Endodermal cell (in vitro differentiated cells): ENCODE results near the gene TUBG2. TPM values are rescaled to one million over a fixed set of nuclear protein-coding genes. Genes with fewer than 3 reads are reported as not detected.

Experiments
- DNase-seq: peaks from one replicate; pipeline ENCODE4 v3.0.0-alpha.2; 2017
- H3K27ac ChIP-seq: 2 replicates; pipeline ENCODE4 v1.5.1; 2013; ENCODE audit warnings: mild to moderate bottlenecking, low read depth, low read length, moderate library complexity
- H3K27me3 ChIP-seq: 2 replicates; pipeline ENCODE4 v1.6.1; 2013; ENCODE audit warnings: mild to moderate bottlenecking, low read length, moderate library complexity; ENCODE audit not compliant: insufficient read depth, control insufficient read depth, poor library complexity, severe bottlenecking
- H3K36me3 ChIP-seq: 2 replicates; pipeline ENCODE4 v1.7.0; 2013; ENCODE audit warnings: mild to moderate bottlenecking, low read length, moderate library complexity; ENCODE audit not compliant: control insufficient read depth, insufficient read depth
- H3K4me1 ChIP-seq: one replicate; pipeline ENCODE4 v1.7.0; 2013; ENCODE audit warnings: low read length; ENCODE audit not compliant: control insufficient read depth, insufficient read depth
- H3K4me3 ChIP-seq: 2 replicates; pipeline ENCODE4 v1.5.1; 2013; ENCODE audit warnings: mild to moderate bottlenecking, low read length, moderate library complexity
- H3K9ac ChIP-seq: 2 replicates; pipeline ENCODE4 v1.6.1; 2013; ENCODE audit warnings: mild to moderate bottlenecking, low read length, moderate library complexity; ENCODE audit not compliant: poor library complexity, severe bottlenecking; ENCODE audit errors: extremely low read depth
- H3K9me3 ChIP-seq: 2 replicates; pipeline ENCODE4 v1.6.1; 2013; ENCODE audit warnings: mild to moderate bottlenecking, low read length, moderate library complexity; ENCODE audit not compliant: control insufficient read depth
- H3K27ac Mint-ChIP-seq: 2 replicates; pipeline ENCODE4 v1.8.0; 2020; ENCODE audit warnings: mixed read lengths
- H3K27me3 Mint-ChIP-seq: 2 replicates; pipeline ENCODE4 v1.8.0; 2021; ENCODE audit warnings: mild to moderate bottlenecking, mixed read lengths; ENCODE audit not compliant: insufficient read depth
- H3K36me3 Mint-ChIP-seq: 2 replicates; pipeline ENCODE4 v1.8.0; 2020; ENCODE audit warnings: low read depth, mixed read lengths
- H3K4me1 Mint-ChIP-seq: 2 replicates; pipeline ENCODE4 v1.8.0; 2020; ENCODE audit warnings: mixed read lengths
- H3K4me3 Mint-ChIP-seq: 2 replicates; pipeline ENCODE4 v1.8.0; 2020; ENCODE audit warnings: mild to moderate bottlenecking, moderate library complexity, mixed read lengths
- H3K9me3 Mint-ChIP-seq: 2 replicates; pipeline ENCODE4 v1.8.0; 2020; ENCODE audit warnings: mild to moderate bottlenecking, mixed read lengths
- CTCF ChIP-seq: fragments of 200-600 bp; sonication (generic); conservative IDR thresholded peaks from 2 replicates; pipeline ENCODE4 v1.5.0; 2021; ENCODE audit warnings: antibody characterized with exemption, mild to moderate bottlenecking
- WGBS, 2 experiments: methylation state at CpG; one replicate each; pipeline versions ENCODE4 v1.1.5 to v1.1.7; 2013; ENCODE audit warnings: missing lambda C conversion rate in 2 of 2, mixed read lengths in 1 of 2; ENCODE audit not compliant: insufficient coverage in 1 of 2, insufficient read length in 1 of 2; 5-methylcytosine and 5-hydroxymethylcytosine counted together
- total RNA-seq, 2 donors: library from RNA; stranded (reverse); fragmentation: NEBNext Ultra II Directional in 1 of 2; extraction: Animal tissue kit (Norgen Biotek cat#: 25700) in 1 of 2; gene quantifications; 2 replicates in 1 of 2; 3 replicates in 1 of 2; pipeline ENCODE4 v1.2.1, GENCODE V29; 2021

Gene TUBG2
- total RNA-seq, 2 donors from 2014 or later = 32.4 to 38.0 TPM

GRCh38 chr17:42704837-42705494 lies 45.9 kb downstream of the TUBG2 start:
- Histone ChIP-seq H3K4me1 (peaks cover 13% of the 10 kb centered on the region), H3K4me3 (no peak overlapping the region), H3K36me3 (peaks cover 34% of the 10 kb centered on the region), H3K9ac (no peak overlapping the region), H3K27me3 (no peaks in the 10 kb centered on the region), H3K9me3 (no peaks in the 10 kb centered on the region), H3K27ac (no peak overlapping the region)
- no peak overlapping the region for H3K27ac Mint-ChIP-seq
- H3K4me3 Mint-ChIP-seq = no peak overlapping the region
- H3K27me3 Mint-ChIP-seq = no peaks in the 10 kb centered on the region
- no peak for TF ChIP-seq CTCF
- no peaks in the 10 kb centered on the region for H3K4me1 Mint-ChIP-seq
- DNase-seq = no peak
- H3K9me3 Mint-ChIP-seq = no peaks in the 10 kb centered on the region
- 80 to 93% methylated on average over 4 to 8 of the region's 8 CpGs for WGBS, 2 experiments
- H3K36me3 Mint-ChIP-seq = peaks cover 49% of the 10 kb centered on the region

GRCh38 chr17:42706732-42707131 lies 47.6 kb downstream of the TUBG2 start:
- 88 to 100% methylated on average over 1 to 4 of the region's 5 CpGs for WGBS, 2 experiments
- no peaks in the 10 kb centered on the region for H3K27me3 ChIP-seq
- no peak overlapping the region for H3K4me3 ChIP-seq
- H3K4me1 Mint-ChIP-seq = no peaks in the 10 kb centered on the region
- no peak overlapping the region for H3K27ac ChIP-seq
- peaks cover 38% of the 10 kb centered on the region for H3K36me3 ChIP-seq
- no peaks in the 10 kb centered on the region for H3K27me3 Mint-ChIP-seq
- H3K9me3 Mint-ChIP-seq = no peaks in the 10 kb centered on the region
- no peak for TF ChIP-seq CTCF
- no peak overlapping the region for H3K4me3 Mint-ChIP-seq
- peaks cover 13% of the 10 kb centered on the region for H3K4me1 ChIP-seq
- peaks cover 58% of the 10 kb centered on the region for H3K36me3 Mint-ChIP-seq
- H3K9me3 ChIP-seq = no peaks in the 10 kb centered on the region
- H3K9ac ChIP-seq = no peak overlapping the region
- no peak for DNase-seq
- no peak overlapping the region for H3K27ac Mint-ChIP-seq

GRCh38 chr17:42708588-42708987 lies 49.5 kb downstream of the TUBG2 start:
- Histone ChIP-seq H3K9me3 (no peaks in the 10 kb centered on the region), H3K27ac (no peak overlapping the region), H3K27me3 (no peaks in the 10 kb centered on the region), H3K4me3 (no peak overlapping the region), H3K4me1 (peaks cover 13% of the 10 kb centered on the region), H3K36me3 (peaks cover 40% of the 10 kb centered on the region), H3K9ac (no peak overlapping the region)
- no peak overlapping the region for H3K27ac Mint-ChIP-seq
- no peaks in the 10 kb centered on the region for H3K27me3 Mint-ChIP-seq
- no peaks in the 10 kb centered on the region for H3K9me3 Mint-ChIP-seq
- no peaks in the 10 kb centered on the region for H3K4me1 Mint-ChIP-seq
- peaks cover 63% of the 10 kb centered on the region for H3K36me3 Mint-ChIP-seq
- no peak overlapping the region for H3K4me3 Mint-ChIP-seq
- 93 to 95% methylated on average over 3 of the region's 3 CpGs for WGBS, 2 experiments
- no peak for DNase-seq
- no peak for TF ChIP-seq CTCF
